GM12878 (cell line): ENCODE data around the gene OSBPL3. TPM values are rescaled to one million over a fixed set of nuclear protein-coding genes. Genes with fewer than 3 reads are reported as not detected.
A peak's percentile ranks its signal among the peaks of the same experiment; 100 is the strongest.

Experiments used
- BRCA1 ChIP-seq: IDR thresholded peaks from 2 replicates; pipeline ENCODE4 v1.6.1; 2011; ENCODE audit warnings: low read depth, low read length, improper control_type of control experiment
- CEBPB ChIP-seq, 2 experiments: fragments of 150-350 bp in 1 of 2; IDR thresholded peaks; 2 replicates each; pipeline ENCODE4 v1.6.1; 2012 to 2014; ENCODE audit warnings: low read depth in 2 of 2, low read length in 2 of 2, borderline replicate concordance in 1 of 2, inconsistent platforms in 1 of 2
- CHD1 ChIP-seq: IDR thresholded peaks from 2 replicates; pipeline ENCODE4 v1.6.1; 2012; ENCODE audit warnings: low read depth, low read length, improper control_type of control experiment
- DPF2 ChIP-seq: fragments of 450-650 bp; IDR thresholded peaks from 2 replicates; pipeline ENCODE4 v1.6.1; 2017; ENCODE audit warnings: mild to moderate bottlenecking
- EED ChIP-seq: sonication (generic); IDR thresholded peaks from 2 replicates; pipeline ENCODE4 v1.6.1; 2016; ENCODE audit warnings: antibody characterized with exemption, low read depth
- EGR1 ChIP-seq, 2 experiments: IDR thresholded peaks; 1 replicate in 1 of 2; 2 replicates in 1 of 2; pipeline ENCODE4 v1.6.1; 2011 to 2012; ENCODE audit warnings: low read depth in 2 of 2, low read length in 2 of 2, borderline replicate concordance in 1 of 2, mild to moderate bottlenecking in 1 of 2, moderate library complexity in 1 of 2
- EP300 ChIP-seq, 2 experiments: fragments of 150-350 bp in 1 of 2; IDR thresholded peaks; 2 replicates each; pipeline ENCODE4 v1.6.1; 2011 to 2012; ENCODE audit warnings: low read depth in 2 of 2, low read length in 2 of 2, borderline replicate concordance in 1 of 2, improper control_type of control experiment in 1 of 2, inconsistent platforms in 1 of 2; ENCODE audit not compliant: control insufficient read depth in 1 of 2
- HDAC2 ChIP-seq: fragments of 200-600 bp; sonication (generic); IDR thresholded peaks from 2 replicates; pipeline ENCODE4 v1.6.1; 2017
- HDAC6 ChIP-seq: fragments of 200-600 bp; sonication (generic); IDR thresholded peaks from one replicate; pipeline ENCODE4 v1.8.0; 2017; ENCODE audit warnings: antibody characterized with exemption; ENCODE audit not compliant: unreplicated experiment
- KAT2A ChIP-seq: conservative IDR thresholded peaks from 2 replicates; pipeline ENCODE4 v1.6.1; 2011; ENCODE audit warnings: low read depth, low read length; ENCODE audit not compliant: control insufficient read depth
- KLF5 ChIP-seq: fragments of 450-650 bp; IDR thresholded peaks from 2 replicates; pipeline ENCODE4 v1.6.1; 2014; ENCODE audit warnings: mild to moderate bottlenecking; ENCODE audit not compliant: partially characterized antibody
- SPI1 ChIP-seq: IDR thresholded peaks from 2 replicates; pipeline ENCODE4 v1.6.1; 2011; ENCODE audit warnings: low read depth, mild to moderate bottlenecking, low read length, moderate library complexity, borderline replicate concordance; ENCODE audit not compliant: insufficient read depth
- TCF3 ChIP-seq: IDR thresholded peaks from 2 replicates; pipeline ENCODE4 v1.6.1; 2012; ENCODE audit warnings: low read depth, mild to moderate bottlenecking, low read length, borderline replicate concordance; ENCODE audit not compliant: insufficient read depth
- ZNF622 ChIP-seq: fragments of 450-650 bp; IDR thresholded peaks from 2 replicates; pipeline ENCODE4 v1.6.1; 2017; ENCODE audit warnings: mild to moderate bottlenecking, inconsistent platforms
- polyA plus RNA-seq, 11 experiments: library from polyadenylated mRNA; depleted of rRNA in 4 of 11; unstranded in 6 of 11; stranded (reverse) in 5 of 11; fragments of >200 nt; fragmentation: Nextera tagmentation in 4 of 11; fragmentation: Illumina TruSeq in 1 of 11; extraction: Ambion mirVana in 4 of 11; extraction: Trizol in 1 of 11; gene quantifications; 1 replicate in 1 of 11; 2 replicates in 10 of 11; pipeline versions ENCODE4 v1.2.1 to v1.2.3, GENCODE V29; 2011 to 2016; ENCODE audit warnings: inconsistent platforms in 2 of 11, missing spikeins in 2 of 11, low read depth in 1 of 11
- total RNA-seq, 4 experiments: library from RNA; depleted of rRNA in 3 of 4; stranded (reverse); fragments of >200 nt in 3 of 4; fragmentation: Illumina TruSeq in 1 of 4; extraction: Trizol in 1 of 4; gene quantifications; 2 replicates each; pipeline versions ENCODE4 v1.2.1 to v1.2.3, GENCODE V29; 2013 to 2021
- TF ChIP-seq, protein P1 (sequence below): fragments of 450-650 bp; formaldehyde crosslinking; IDR thresholded peaks from 2 replicates; pipeline ENCODE4 v1.5.0; 2022; ENCODE audit warnings: mild to moderate bottlenecking, missing genetic modification characterization
- TF ChIP-seq, protein P2 (sequence below): fragments of 450-650 bp; IDR thresholded peaks from 2 replicates; pipeline ENCODE4 v1.6.1; 2017; ENCODE audit warnings: mild to moderate bottlenecking, moderate library complexity
- TF ChIP-seq, protein P3 (sequence below): IDR thresholded peaks from 2 replicates; pipeline ENCODE4 v1.6.1; 2012; ENCODE audit warnings: low read depth, low read length, improper control_type of control experiment
- TF ChIP-seq, protein P4 (sequence below): fragments of 150-350 bp; IDR thresholded peaks from 2 replicates; pipeline ENCODE4 v1.6.1; 2016; ENCODE audit warnings: low read depth, low read length

The OSBPL3 gene
- total and polyA plus RNA-seq, 10 of the 15 experiments (the other 5 are each of a cell fraction or from before 2014, with no cell fraction given), result 6.1 to 46.6 (median 27.0) TPM

DNA sequence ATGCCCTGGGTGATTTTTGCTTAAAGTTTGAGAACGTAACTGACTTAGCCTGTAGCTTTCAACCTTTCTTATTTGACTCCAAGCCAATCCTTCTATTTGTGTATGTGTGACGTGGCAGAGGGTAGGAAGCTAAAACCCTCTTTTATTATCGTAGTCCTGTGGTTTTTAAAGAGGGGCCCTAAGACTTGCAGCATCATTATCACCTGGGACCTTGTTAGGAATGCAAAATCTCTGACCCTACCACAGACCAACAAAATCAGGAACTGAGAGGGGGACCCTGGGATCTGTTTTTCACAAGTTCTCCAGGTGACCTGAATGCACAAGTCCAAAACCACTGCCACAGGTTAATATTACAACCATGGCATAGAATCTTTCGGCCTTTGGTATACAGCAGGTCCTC lies 80.1 kb downstream of the OSBPL3 start (continued):
- peak; percentile 93 to 98 for TF ChIP-seq EP300 (IDR thresholded peaks at IDR 0.05; ENCODE audit: borderline replicate concordance in 1 of 2, control insufficient read depth in 1 of 2, low read depth in 2 of 2, low read length in 2 of 2)
- no peak for TF ChIP-seq ZNF622
- TF ChIP-seq EGR1 (IDR thresholded peaks at IDR 0.05; ENCODE audit: borderline replicate concordance in 1 of 2, low read depth in 2 of 2, low read length in 2 of 2), result no peak
- TF ChIP-seq KAT2A, result no peak
- no peak for TF ChIP-seq BRCA1
- TF ChIP-seq HDAC6, result no peak
- TF ChIP-seq KLF5, result peak; percentile 28
- TF ChIP-seq EED, result peak; percentile 85
- TF ChIP-seq, protein P1, sequence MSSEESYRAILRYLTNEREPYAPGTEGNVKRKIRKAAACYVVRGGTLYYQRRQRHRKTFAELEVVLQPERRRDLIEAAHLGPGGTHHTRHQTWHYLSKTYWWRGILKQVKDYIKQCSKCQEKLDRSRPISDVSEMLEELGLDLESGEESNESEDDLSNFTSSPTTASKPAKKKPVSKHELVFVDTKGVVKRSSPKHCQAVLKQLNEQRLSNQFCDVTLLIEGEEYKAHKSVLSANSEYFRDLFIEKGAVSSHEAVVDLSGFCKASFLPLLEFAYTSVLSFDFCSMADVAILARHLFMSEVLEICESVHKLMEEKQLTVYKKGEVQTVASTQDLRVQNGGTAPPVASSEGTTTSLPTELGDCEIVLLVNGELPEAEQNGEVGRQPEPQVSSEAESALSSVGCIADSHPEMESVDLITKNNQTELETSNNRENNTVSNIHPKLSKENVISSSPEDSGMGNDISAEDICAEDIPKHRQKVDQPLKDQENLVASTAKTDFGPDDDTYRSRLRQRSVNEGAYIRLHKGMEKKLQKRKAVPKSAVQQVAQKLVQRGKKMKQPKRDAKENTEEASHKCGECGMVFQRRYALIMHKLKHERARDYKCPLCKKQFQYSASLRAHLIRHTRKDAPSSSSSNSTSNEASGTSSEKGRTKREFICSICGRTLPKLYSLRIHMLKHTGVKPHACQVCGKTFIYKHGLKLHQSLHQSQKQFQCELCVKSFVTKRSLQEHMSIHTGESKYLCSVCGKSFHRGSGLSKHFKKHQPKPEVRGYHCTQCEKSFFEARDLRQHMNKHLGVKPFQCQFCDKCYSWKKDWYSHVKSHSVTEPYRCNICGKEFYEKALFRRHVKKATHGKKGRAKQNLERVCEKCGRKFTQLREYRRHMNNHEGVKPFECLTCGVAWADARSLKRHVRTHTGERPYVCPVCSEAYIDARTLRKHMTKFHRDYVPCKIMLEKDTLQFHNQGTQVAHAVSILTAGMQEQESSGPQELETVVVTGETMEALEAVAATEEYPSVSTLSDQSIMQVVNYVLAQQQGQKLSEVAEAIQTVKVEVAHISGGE (CRISPR knock-in tag), result no peak
- TF ChIP-seq, protein P2, sequence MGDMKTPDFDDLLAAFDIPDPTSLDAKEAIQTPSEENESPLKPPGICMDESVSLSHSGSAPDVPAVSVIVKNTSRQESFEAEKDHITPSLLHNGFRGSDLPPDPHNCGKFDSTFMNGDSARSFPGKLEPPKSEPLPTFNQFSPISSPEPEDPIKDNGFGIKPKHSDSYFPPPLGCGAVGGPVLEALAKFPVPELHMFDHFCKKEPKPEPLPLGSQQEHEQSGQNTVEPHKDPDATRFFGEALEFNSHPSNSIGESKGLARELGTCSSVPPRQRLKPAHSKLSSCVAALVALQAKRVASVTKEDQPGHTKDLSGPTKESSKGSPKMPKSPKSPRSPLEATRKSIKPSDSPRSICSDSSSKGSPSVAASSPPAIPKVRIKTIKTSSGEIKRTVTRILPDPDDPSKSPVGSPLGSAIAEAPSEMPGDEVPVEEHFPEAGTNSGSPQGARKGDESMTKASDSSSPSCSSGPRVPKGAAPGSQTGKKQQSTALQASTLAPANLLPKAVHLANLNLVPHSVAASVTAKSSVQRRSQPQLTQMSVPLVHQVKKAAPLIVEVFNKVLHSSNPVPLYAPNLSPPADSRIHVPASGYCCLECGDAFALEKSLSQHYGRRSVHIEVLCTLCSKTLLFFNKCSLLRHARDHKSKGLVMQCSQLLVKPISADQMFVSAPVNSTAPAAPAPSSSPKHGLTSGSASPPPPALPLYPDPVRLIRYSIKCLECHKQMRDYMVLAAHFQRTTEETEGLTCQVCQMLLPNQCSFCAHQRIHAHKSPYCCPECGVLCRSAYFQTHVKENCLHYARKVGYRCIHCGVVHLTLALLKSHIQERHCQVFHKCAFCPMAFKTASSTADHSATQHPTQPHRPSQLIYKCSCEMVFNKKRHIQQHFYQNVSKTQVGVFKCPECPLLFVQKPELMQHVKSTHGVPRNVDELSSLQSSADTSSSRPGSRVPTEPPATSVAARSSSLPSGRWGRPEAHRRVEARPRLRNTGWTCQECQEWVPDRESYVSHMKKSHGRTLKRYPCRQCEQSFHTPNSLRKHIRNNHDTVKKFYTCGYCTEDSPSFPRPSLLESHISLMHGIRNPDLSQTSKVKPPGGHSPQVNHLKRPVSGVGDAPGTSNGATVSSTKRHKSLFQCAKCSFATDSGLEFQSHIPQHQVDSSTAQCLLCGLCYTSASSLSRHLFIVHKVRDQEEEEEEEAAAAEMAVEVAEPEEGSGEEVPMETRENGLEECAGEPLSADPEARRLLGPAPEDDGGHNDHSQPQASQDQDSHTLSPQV, result 0 out of 2 replicates have a peak, but pooled peaks have one; percentile 6
- TF ChIP-seq, protein P3, sequence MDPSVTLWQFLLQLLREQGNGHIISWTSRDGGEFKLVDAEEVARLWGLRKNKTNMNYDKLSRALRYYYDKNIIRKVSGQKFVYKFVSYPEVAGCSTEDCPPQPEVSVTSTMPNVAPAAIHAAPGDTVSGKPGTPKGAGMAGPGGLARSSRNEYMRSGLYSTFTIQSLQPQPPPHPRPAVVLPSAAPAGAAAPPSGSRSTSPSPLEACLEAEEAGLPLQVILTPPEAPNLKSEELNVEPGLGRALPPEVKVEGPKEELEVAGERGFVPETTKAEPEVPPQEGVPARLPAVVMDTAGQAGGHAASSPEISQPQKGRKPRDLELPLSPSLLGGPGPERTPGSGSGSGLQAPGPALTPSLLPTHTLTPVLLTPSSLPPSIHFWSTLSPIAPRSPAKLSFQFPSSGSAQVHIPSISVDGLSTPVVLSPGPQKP, result no peak
- peak; percentile 85; the same call in 1 of the 2 replicates for TF ChIP-seq TCF3
- TF ChIP-seq DPF2, result peak; percentile 97
- TF ChIP-seq HDAC2, result no peak
- peak in 1 of 2 experiments; percentile 56; a peak in 1 of 4 replicates for TF ChIP-seq CEBPB (IDR thresholded peaks at IDR 0.05; ENCODE audit: borderline replicate concordance in 1 of 2, low read depth in 2 of 2, low read length in 2 of 2)
- TF ChIP-seq, protein P4, sequence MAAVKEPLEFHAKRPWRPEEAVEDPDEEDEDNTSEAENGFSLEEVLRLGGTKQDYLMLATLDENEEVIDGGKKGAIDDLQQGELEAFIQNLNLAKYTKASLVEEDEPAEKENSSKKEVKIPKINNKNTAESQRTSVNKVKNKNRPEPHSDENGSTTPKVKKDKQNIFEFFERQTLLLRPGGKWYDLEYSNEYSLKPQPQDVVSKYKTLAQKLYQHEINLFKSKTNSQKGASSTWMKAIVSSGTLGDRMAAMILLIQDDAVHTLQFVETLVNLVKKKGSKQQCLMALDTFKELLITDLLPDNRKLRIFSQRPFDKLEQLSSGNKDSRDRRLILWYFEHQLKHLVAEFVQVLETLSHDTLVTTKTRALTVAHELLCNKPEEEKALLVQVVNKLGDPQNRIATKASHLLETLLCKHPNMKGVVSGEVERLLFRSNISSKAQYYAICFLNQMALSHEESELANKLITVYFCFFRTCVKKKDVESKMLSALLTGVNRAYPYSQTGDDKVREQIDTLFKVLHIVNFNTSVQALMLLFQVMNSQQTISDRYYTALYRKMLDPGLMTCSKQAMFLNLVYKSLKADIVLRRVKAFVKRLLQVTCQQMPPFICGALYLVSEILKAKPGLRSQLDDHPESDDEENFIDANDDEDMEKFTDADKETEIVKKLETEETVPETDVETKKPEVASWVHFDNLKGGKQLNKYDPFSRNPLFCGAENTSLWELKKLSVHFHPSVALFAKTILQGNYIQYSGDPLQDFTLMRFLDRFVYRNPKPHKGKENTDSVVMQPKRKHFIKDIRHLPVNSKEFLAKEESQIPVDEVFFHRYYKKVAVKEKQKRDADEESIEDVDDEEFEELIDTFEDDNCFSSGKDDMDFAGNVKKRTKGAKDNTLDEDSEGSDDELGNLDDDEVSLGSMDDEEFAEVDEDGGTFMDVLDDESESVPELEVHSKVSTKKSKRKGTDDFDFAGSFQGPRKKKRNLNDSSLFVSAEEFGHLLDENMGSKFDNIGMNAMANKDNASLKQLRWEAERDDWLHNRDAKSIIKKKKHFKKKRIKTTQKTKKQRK, result no peak
- TF ChIP-seq CHD1, result no peak
- TF ChIP-seq SPI1, result peak; percentile 97
